BE2C (cell line): ENCODE data around the gene FCMR.
"Not testable (repeated sequence)": the region's sequence is repeated elsewhere in the genome, so short reads cannot be mapped to it uniquely, and the experiment has no call there.

ENCODE experiments used
- DNase-seq: peaks from one replicate; pipeline ENCODE4 v3.0.0-alpha.2; 2020
- H3K27me3 ChIP-seq: fragments of 250-450 bp; sonication (Bioruptor Pico); 2 replicates; pipeline ENCODE4 v1.5.1; 2020; ENCODE audit warnings: mild to moderate bottlenecking
- H3K36me3 ChIP-seq: fragments of 250-450 bp; sonication (Bioruptor Pico); 2 replicates; pipeline ENCODE4 v1.5.1; 2020; ENCODE audit warnings: mild to moderate bottlenecking
- H3K4me1 ChIP-seq: fragments of 250-450 bp; sonication (Bioruptor Pico); 2 replicates; pipeline ENCODE4 v1.5.1; 2020
- H3K4me3 ChIP-seq: 2 replicates; pipeline ENCODE4 v1.5.1; 2011; ENCODE audit warnings: low read depth, low read length
- H3K9me3 ChIP-seq: fragments of 250-450 bp; sonication (Bioruptor Pico); 2 replicates; pipeline ENCODE4 v1.5.1; 2020
- TF ChIP-seq, protein P1 (sequence below): IDR thresholded peaks from 2 replicates; pipeline ENCODE4 v1.5.1; 2012; ENCODE audit warnings: mild to moderate bottlenecking, low read depth, low read length

The FCMR gene

DNA sequence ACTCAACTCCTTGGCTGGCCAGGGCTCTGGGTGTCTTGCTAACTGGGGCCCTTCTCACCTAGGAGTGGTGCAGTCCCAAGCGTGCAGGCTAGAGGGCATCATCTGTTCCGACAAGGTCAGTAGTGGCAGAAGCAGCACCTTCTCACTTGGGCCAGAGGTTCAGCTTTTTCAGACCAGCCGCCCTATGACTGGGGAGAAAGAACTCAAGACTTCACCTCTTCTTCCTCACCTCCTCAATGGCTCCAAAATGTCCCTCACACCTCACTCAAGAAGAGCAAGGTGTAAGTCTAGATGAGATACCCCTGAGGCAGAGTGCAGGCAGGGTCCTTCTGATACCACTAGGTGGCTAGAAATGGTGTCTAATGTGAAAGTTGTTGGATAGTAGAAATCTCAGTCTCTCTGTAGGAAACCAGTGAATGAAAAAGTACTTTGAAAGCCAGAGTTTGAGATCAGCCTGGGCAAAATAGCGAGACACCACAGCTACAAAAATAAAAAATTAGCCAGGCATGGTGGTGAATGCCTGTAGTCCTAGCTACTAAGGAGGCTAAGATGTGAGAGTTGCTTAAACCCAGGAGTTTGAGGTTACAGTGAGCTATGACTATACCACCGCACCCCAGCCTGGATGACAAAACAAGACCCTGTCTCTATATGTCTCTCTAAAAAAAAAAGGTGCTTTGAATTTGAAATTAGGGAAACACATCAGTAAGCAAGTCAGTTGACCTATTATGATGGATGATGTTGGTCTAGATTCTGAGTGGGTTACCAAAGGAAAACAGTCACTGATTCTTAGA, 64.9 kb downstream of the FCMR start:
- Histone ChIP-seq H3K4me1 (no peaks in the 10 kb centered on the region), H3K9me3 (no peaks in the 10 kb centered on the region), H3K27me3 (no peaks in the 10 kb centered on the region), H3K4me3 (no peak overlapping the region), H3K36me3 (no peaks in the 10 kb centered on the region)
- TF ChIP-seq, protein P1, sequence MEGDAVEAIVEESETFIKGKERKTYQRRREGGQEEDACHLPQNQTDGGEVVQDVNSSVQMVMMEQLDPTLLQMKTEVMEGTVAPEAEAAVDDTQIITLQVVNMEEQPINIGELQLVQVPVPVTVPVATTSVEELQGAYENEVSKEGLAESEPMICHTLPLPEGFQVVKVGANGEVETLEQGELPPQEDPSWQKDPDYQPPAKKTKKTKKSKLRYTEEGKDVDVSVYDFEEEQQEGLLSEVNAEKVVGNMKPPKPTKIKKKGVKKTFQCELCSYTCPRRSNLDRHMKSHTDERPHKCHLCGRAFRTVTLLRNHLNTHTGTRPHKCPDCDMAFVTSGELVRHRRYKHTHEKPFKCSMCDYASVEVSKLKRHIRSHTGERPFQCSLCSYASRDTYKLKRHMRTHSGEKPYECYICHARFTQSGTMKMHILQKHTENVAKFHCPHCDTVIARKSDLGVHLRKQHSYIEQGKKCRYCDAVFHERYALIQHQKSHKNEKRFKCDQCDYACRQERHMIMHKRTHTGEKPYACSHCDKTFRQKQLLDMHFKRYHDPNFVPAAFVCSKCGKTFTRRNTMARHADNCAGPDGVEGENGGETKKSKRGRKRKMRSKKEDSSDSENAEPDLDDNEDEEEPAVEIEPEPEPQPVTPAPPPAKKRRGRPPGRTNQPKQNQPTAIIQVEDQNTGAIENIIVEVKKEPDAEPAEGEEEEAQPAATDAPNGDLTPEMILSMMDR = peak; percentile 33; the same call in 1 of the 2 replicates
- no peak for DNase-seq

DNA sequence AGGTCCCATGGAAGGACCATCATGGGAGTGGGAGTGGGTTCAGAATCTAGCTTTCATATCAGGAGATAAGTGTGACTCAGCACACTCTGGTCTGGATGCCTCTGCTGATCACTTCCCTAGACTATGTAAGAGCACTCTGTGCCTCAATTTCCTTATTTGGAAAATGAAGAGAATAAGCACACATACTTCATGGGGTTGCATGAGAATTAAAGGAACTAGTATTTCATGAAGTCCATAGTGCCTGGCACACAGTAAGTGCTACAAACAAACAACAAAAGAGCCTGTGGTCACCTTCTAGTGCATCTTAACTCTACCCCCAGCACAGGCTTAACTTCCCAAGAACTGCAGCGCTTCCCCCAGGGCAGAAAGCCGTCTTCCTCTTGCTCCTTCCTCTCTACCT, 65.9 kb downstream of the FCMR start:
- TF ChIP-seq, protein P1 = no peak
- Histone ChIP-seq H3K4me1 (no peaks in the 10 kb centered on the region), H3K27me3 (no peaks in the 10 kb centered on the region), H3K9me3 (no peaks in the 10 kb centered on the region), H3K36me3 (no peaks in the 10 kb centered on the region), H3K4me3 (no peak overlapping the region)
- no peak for DNase-seq

DNA sequence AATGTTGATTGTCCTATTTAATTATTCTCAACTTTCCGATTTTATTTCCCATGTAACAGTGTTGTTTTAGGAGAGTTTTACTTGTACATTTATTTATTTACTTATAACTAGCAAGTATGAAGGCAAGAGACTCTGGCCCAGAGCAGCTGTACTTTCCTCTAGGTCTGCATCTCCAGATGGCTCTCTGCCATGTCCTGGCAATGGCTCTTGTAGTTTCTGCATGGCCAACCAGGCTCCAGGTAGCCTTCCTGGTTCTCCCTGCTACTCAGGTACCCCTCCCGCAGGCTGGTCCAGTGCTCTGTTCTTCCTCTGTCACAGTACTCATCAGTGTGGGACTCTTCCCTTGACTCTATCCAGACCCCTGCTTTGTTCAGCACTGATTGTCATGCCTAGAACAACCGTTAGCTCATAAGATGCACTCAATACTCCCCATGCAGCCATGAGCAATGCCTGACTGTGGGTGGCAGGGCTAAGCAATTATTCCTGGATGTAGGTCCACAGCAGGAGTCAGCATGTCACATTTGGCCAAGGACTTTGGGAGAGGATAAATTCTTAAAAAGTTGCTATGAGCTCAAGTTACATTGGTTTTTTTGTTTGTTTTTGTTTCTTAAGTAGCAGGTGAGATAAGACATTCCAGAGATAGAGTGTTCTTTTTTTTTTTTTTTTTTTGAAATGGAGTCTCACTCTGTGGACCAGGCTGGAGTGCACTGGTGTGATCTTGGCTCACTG, 67.2 kb downstream of the FCMR start:
- H3K27me3 ChIP-seq = no peaks in the 10 kb centered on the region
- no peak overlapping the region for H3K4me3 ChIP-seq
- no peaks in the 10 kb centered on the region for H3K4me1 ChIP-seq
- H3K9me3 ChIP-seq = no peaks in the 10 kb centered on the region
- TF ChIP-seq, protein P1 = no peak
- no peaks in the 10 kb centered on the region for H3K36me3 ChIP-seq
- no peak for DNase-seq

DNA sequence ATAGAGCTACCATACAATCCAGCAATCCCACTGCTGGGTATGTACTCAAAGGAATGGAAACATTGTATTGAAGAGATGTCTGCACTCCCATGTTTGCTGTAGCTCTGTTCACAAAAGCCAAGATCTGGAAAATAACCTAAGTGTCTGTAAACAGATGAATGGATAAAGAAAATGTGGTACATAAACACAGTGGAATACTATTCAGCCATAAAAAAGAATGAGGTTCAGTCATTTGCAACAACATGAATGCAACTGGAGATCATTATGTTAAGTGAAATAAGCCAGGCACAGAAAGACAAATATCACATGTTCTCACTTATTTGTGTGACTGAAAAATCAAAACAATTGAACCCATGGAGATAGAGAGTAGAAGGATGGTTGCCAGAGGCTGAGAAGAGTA, 68.0 kb downstream of the FCMR start:
- H3K4me1 ChIP-seq, H3K9me3 ChIP-seq, DNase-seq, H3K36me3 ChIP-seq, H3K4me3 ChIP-seq, H3K27me3 ChIP-seq: not testable (repeated sequence)
